ENCODE measurements around the gene ZEB1.
"Not testable (repeated sequence)": the region's sequence is repeated elsewhere in the genome, so short reads cannot be mapped to it uniquely, and the experiment has no call there.

Gene ZEB1

GRCh38 chr10:31366703-31367102 is 47.7 kb downstream of the ZEB1 start:
- DNase-seq (ENCODE audit: low read depth, low spot score) = no peak

- DNase-seq (ENCODE audit: low read depth, low spot score) = no peak
Measured at GRCh38 chr10:31368724-31369123, 49.7 kb downstream of the ZEB1 start.

- no peak for DNase-seq (ENCODE audit: low read depth, low spot score)
Measured at GRCh38 chr10:31372439-31372838, 53.4 kb downstream of the ZEB1 start.

- DNase-seq (ENCODE audit: low read depth, low spot score) = no peak
Measured at GRCh38 chr10:31374146-31374696, 55.2 kb downstream of the ZEB1 start.

GRCh38 chr10:31381171-31381570 is 62.2 kb downstream of the ZEB1 start:
- no peak for DNase-seq (ENCODE audit: low read depth, low spot score)

GRCh38 chr10:31381766-31382316 is 62.8 kb downstream of the ZEB1 start:
- DNase-seq (ENCODE audit: low read depth, low spot score) = no peak

- DNase-seq (ENCODE audit: low read depth, low spot score) = no peak
Measured at GRCh38 chr10:31383810-31384588, 65.0 kb downstream of the ZEB1 start.

- DNase-seq (ENCODE audit: low read depth, low spot score) = no peak
Measured at GRCh38 chr10:31384589-31384949, 65.6 kb downstream of the ZEB1 start.

- DNase-seq (ENCODE audit: low read depth, low spot score) = no peak
Measured at GRCh38 chr10:31390804-31391203, 71.8 kb downstream of the ZEB1 start.

- DNase-seq (ENCODE audit: low read depth, low spot score) = no peak
Measured at GRCh38 chr10:31393844-31394243, 74.8 kb downstream of the ZEB1 start.

GRCh38 chr10:31395695-31396094 is 76.7 kb downstream of the ZEB1 start:
- no peak for DNase-seq (ENCODE audit: low read depth, low spot score)

GRCh38 chr10:31396376-31396775 is 77.4 kb downstream of the ZEB1 start:
- no peak for DNase-seq (ENCODE audit: low read depth, low spot score)

GRCh38 chr10:31397852-31398251 is 78.8 kb downstream of the ZEB1 start:
- DNase-seq (ENCODE audit: low read depth, low spot score) = no peak

- no peak for DNase-seq (ENCODE audit: low read depth, low spot score)
Measured at GRCh38 chr10:31399171-31399570, 80.2 kb downstream of the ZEB1 start.

- no peak for DNase-seq (ENCODE audit: low read depth, low spot score)
Measured at GRCh38 chr10:31399631-31400030, 80.6 kb downstream of the ZEB1 start.

GRCh38 chr10:31401287-31401686 is 82.3 kb downstream of the ZEB1 start:
- DNase-seq (ENCODE audit: low read depth, low spot score) = no peak

- DNase-seq (ENCODE audit: low read depth, low spot score) = no peak
Measured at GRCh38 chr10:31404640-31405039, 85.6 kb downstream of the ZEB1 start.

- DNase-seq (ENCODE audit: low read depth, low spot score) = not testable (repeated sequence)
Measured at GRCh38 chr10:31405829-31406228, 86.8 kb downstream of the ZEB1 start.

GRCh38 chr10:31412397-31412796 is 93.4 kb downstream of the ZEB1 start:
- DNase-seq (ENCODE audit: low read depth, low spot score) = not testable (repeated sequence)

GRCh38 chr10:31413325-31413724 is 94.3 kb downstream of the ZEB1 start:
- no peak for DNase-seq (ENCODE audit: low read depth, low spot score)

GRCh38 chr10:31418481-31418880 is 99.5 kb downstream of the ZEB1 start:
- no peak for DNase-seq (ENCODE audit: low read depth, low spot score)

GRCh38 chr10:31419394-31420063 is 100.5 kb downstream of the ZEB1 start:
- DNase-seq (ENCODE audit: low read depth, low spot score) = no peak

GRCh38 chr10:31421322-31421721 is 102.3 kb downstream of the ZEB1 start:
- no peak for DNase-seq (ENCODE audit: low read depth, low spot score)
